Measurements from ENCODE around the gene MRPL57. TPM values are rescaled to one million over a fixed set of nuclear protein-coding genes. Genes with fewer than 3 reads are reported as not detected.
"Not testable (repeated sequence)": the region's sequence is repeated elsewhere in the genome, so short reads cannot be mapped to it uniquely, and the experiment has no call there.

MRPL57 gene
- total RNA-seq, 1 donor from 2014 or later, result 16.1 TPM

GRCh38 chr13:21171420-21171819 is 5.0 kb upstream of the MRPL57 start:
- Mint-ChIP-seq H3K36me3 (ENCODE audit: unreplicated experiment) (peaks cover 3% of the 10 kb centered on the region), H3K4me3 (ENCODE audit: unreplicated experiment) (no peak overlapping the region), H3K27me3 (ENCODE audit: unreplicated experiment) (no peaks in the 10 kb centered on the region), H3K27ac (ENCODE audit: unreplicated experiment) (no peak overlapping the region), H3K9me3 (ENCODE audit: unreplicated experiment) (no peaks in the 10 kb centered on the region), H3K4me1 (ENCODE audit: unreplicated experiment) (peaks cover 11% of the 10 kb centered on the region)
- DNase-seq (ENCODE audit: extremely low spot score, unreplicated experiment), result no peak
- TF ChIP-seq CTCF (IDR thresholded peaks at IDR 0.05), result no peak

DNA sequence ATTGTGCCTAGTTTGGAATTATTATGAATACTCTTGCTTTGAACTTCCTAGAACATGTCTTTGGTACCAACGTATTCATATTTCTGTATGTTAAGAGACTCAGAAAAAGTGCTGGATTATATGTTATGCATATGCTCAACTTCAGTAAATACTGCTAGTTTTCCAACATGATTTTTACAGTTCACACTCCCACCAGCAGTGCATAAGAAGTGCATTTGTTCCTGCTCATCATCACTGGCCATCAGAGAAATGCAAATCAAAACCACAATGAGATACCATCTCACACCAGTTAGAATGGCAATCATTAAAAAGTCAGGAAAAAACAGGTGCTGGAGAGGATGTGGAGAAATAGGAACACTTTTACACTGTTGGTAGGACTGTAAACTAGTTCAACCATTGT is 2.7 kb upstream of the MRPL57 start:
- not testable (repeated sequence) for DNase-seq (ENCODE audit: extremely low spot score, unreplicated experiment); H3K27me3 Mint-ChIP-seq (ENCODE audit: unreplicated experiment); H3K27ac Mint-ChIP-seq (ENCODE audit: unreplicated experiment); H3K9me3 Mint-ChIP-seq (ENCODE audit: unreplicated experiment); H3K4me3 Mint-ChIP-seq (ENCODE audit: unreplicated experiment); H3K36me3 Mint-ChIP-seq (ENCODE audit: unreplicated experiment)
- peaks cover 22% of the 10 kb centered on the region for H3K4me1 Mint-ChIP-seq (ENCODE audit: unreplicated experiment)

GRCh38 chr13:21175656-21176214 is 723 bp upstream of the MRPL57 start:
- Mint-ChIP-seq H3K4me3 (ENCODE audit: unreplicated experiment) (peak overlapping the region; percentile 98), H3K27me3 (ENCODE audit: unreplicated experiment) (no peaks in the 10 kb centered on the region), H3K4me1 (ENCODE audit: unreplicated experiment) (peaks cover 19% of the 10 kb centered on the region), H3K36me3 (ENCODE audit: unreplicated experiment) (no peaks in the 10 kb centered on the region), H3K9me3 (ENCODE audit: unreplicated experiment) (no peaks in the 10 kb centered on the region), H3K27ac (ENCODE audit: unreplicated experiment) (peak overlapping the region; percentile 95)
- no peak for DNase-seq (ENCODE audit: extremely low spot score, unreplicated experiment)
- no peak for TF ChIP-seq CTCF (IDR thresholded peaks at IDR 0.05)

DNA sequence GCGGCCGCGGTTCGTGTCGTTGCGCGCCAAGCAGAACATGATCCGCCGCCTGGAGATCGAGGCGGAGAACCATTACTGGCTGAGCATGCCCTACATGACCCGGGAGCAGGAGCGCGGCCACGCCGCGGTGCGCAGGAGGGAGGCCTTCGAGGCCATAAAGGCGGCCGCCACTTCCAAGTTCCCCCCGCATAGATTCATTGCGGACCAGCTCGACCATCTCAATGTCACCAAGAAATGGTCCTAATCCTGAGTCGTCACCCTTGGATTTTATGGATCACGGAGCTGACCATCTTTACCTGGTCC is 475 bp downstream of the MRPL57 start:
- Mint-ChIP-seq H3K36me3 (ENCODE audit: unreplicated experiment) (no peaks in the 10 kb centered on the region), H3K4me1 (ENCODE audit: unreplicated experiment) (peaks cover 19% of the 10 kb centered on the region), H3K9me3 (ENCODE audit: unreplicated experiment) (no peaks in the 10 kb centered on the region), H3K27me3 (ENCODE audit: unreplicated experiment) (no peaks in the 10 kb centered on the region), H3K27ac (ENCODE audit: unreplicated experiment) (peak overlapping the region; percentile 95), H3K4me3 (ENCODE audit: unreplicated experiment) (peak overlapping the region; percentile 98)
- DNase-seq (ENCODE audit: extremely low spot score, unreplicated experiment), result no peak
- no peak for TF ChIP-seq CTCF (IDR thresholded peaks at IDR 0.05)

GRCh38 chr13:21181671-21182070 is 5.2 kb downstream of the MRPL57 start:
- Mint-ChIP-seq H3K27ac (ENCODE audit: unreplicated experiment) (no peak overlapping the region), H3K9me3 (ENCODE audit: unreplicated experiment) (peaks cover 3% of the 10 kb centered on the region), H3K4me1 (ENCODE audit: unreplicated experiment) (peaks cover 11% of the 10 kb centered on the region), H3K4me3 (ENCODE audit: unreplicated experiment) (no peak overlapping the region), H3K36me3 (ENCODE audit: unreplicated experiment) (no peaks in the 10 kb centered on the region), H3K27me3 (ENCODE audit: unreplicated experiment) (no peaks in the 10 kb centered on the region)
- no peak for DNase-seq (ENCODE audit: extremely low spot score, unreplicated experiment)
- no peak for TF ChIP-seq CTCF (IDR thresholded peaks at IDR 0.05)

DNA sequence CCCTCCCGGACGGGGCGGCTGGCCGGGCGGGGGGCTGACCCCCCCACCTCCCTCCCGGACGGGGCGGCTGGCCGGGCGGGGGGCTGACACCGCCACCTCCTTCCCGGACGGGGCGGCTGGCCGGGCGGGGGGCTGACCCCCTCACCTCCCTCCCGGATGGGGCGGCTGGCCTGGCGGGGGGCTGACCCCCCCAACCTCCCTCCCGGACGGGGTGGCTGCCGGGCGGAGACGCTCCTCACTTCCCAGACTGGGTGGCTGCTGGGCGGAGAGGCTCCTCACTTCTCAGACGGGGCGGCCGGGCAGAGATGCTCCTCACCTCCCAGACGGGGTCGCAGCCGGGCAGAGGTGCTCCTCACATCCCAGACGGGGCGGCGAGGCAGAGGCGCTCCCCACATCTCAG is 10.0 kb downstream of the MRPL57 start:
- not testable (repeated sequence) for H3K4me1 Mint-ChIP-seq (ENCODE audit: unreplicated experiment); H3K27me3 Mint-ChIP-seq (ENCODE audit: unreplicated experiment); H3K36me3 Mint-ChIP-seq (ENCODE audit: unreplicated experiment); H3K27ac Mint-ChIP-seq (ENCODE audit: unreplicated experiment); H3K9me3 Mint-ChIP-seq (ENCODE audit: unreplicated experiment); H3K4me3 Mint-ChIP-seq (ENCODE audit: unreplicated experiment)
- DNase-seq (ENCODE audit: extremely low spot score, unreplicated experiment), result peak; percentile 80

GRCh38 chr13:21194756-21195155 is 18.3 kb downstream of the MRPL57 start:
- H3K27me3 Mint-ChIP-seq (ENCODE audit: unreplicated experiment); H3K36me3 Mint-ChIP-seq (ENCODE audit: unreplicated experiment); H3K4me1 Mint-ChIP-seq (ENCODE audit: unreplicated experiment); H3K27ac Mint-ChIP-seq (ENCODE audit: unreplicated experiment); DNase-seq (ENCODE audit: extremely low spot score, unreplicated experiment); H3K4me3 Mint-ChIP-seq (ENCODE audit: unreplicated experiment); H3K9me3 Mint-ChIP-seq (ENCODE audit: unreplicated experiment): not testable (repeated sequence)

DNA sequence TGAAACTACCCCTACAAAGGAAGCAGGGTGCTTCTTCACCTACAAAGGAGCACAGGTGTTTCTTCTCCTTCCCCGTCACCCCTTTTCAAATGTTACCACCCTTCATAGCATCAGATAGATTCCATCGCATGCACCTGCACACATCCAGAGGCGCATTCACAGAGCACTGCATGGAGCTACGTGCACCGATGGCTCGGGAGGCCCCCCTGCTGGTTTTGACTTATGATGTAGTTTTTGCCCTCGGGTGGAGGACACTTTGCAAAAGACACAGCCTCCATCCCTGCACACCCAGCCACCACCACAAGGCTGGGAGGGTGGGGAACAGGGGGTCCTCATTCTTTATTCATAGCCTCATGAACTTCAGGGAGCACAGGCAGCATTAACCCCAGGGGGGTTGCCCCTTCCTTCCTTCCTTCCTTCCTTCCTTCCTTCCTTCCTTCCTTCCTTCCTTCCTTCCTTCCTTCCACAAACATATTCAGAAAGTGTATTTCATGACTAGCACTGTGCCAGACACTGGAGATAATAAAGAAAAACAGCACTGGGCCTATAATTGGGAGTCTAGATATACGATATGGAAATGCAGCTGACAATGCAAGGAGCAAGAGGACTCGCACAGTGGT is 21.3 kb downstream of the MRPL57 start:
- DNase-seq (ENCODE audit: extremely low spot score, unreplicated experiment); H3K36me3 Mint-ChIP-seq (ENCODE audit: unreplicated experiment); H3K4me1 Mint-ChIP-seq (ENCODE audit: unreplicated experiment); H3K9me3 Mint-ChIP-seq (ENCODE audit: unreplicated experiment); H3K27ac Mint-ChIP-seq (ENCODE audit: unreplicated experiment); H3K4me3 Mint-ChIP-seq (ENCODE audit: unreplicated experiment): not testable (repeated sequence)
- peaks cover 15% of the 10 kb centered on the region for H3K27me3 Mint-ChIP-seq (ENCODE audit: unreplicated experiment)

GRCh38 chr13:21198391-21198790 is 21.9 kb downstream of the MRPL57 start:
- H3K27me3 Mint-ChIP-seq (ENCODE audit: unreplicated experiment), result peaks cover 15% of the 10 kb centered on the region
- H3K9me3 Mint-ChIP-seq (ENCODE audit: unreplicated experiment); H3K4me1 Mint-ChIP-seq (ENCODE audit: unreplicated experiment); DNase-seq (ENCODE audit: extremely low spot score, unreplicated experiment); H3K4me3 Mint-ChIP-seq (ENCODE audit: unreplicated experiment); H3K27ac Mint-ChIP-seq (ENCODE audit: unreplicated experiment); H3K36me3 Mint-ChIP-seq (ENCODE audit: unreplicated experiment): not testable (repeated sequence)

Measured in osteocyte (in vitro differentiated cells).